ENCODE results near the gene LACTBL1. TPM values are rescaled to one million over a fixed set of nuclear protein-coding genes. Genes with fewer than 3 reads are reported as not detected.

LACTBL1 gene
- total RNA-seq, 1 donor from 2014 or later: not detected

DNA sequence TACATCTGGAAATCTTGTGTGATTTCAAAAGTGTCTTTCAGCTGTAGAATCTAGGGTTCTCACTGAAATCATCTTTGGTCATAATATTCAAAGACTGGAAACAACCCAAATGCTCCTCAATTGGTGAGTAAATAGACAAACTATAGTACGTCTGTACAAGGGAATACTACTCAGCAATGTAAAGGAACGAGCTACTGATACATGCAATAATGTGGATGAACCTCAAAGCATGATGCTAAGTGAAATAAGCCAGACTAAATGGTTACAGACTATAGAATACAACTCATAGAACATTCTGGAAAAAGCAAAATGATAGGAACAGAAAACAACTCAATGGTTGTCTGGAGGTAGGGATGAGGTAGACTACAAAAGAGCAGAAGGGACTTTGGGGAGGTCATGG is 2.6 kb downstream of the LACTBL1 start:
- Histone ChIP-seq H3K36me3 (no peaks in the 10 kb centered on the region), H3K9me3 (replicated peaks) (peaks cover 22% of the 10 kb centered on the region), H3K27me3 (ENCODE audit: low read depth) (peaks cover 93% of the 10 kb centered on the region), H3K4me3 (no peak overlapping the region), H3K27ac (replicated peaks) (no peak overlapping the region), H3K4me1 (peaks cover 3% of the 10 kb centered on the region)
- TF ChIP-seq, protein P1, sequence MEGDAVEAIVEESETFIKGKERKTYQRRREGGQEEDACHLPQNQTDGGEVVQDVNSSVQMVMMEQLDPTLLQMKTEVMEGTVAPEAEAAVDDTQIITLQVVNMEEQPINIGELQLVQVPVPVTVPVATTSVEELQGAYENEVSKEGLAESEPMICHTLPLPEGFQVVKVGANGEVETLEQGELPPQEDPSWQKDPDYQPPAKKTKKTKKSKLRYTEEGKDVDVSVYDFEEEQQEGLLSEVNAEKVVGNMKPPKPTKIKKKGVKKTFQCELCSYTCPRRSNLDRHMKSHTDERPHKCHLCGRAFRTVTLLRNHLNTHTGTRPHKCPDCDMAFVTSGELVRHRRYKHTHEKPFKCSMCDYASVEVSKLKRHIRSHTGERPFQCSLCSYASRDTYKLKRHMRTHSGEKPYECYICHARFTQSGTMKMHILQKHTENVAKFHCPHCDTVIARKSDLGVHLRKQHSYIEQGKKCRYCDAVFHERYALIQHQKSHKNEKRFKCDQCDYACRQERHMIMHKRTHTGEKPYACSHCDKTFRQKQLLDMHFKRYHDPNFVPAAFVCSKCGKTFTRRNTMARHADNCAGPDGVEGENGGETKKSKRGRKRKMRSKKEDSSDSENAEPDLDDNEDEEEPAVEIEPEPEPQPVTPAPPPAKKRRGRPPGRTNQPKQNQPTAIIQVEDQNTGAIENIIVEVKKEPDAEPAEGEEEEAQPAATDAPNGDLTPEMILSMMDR (IDR thresholded peaks at IDR 0.05; ENCODE audit: borderline replicate concordance): no peak
- intact Hi-C loops (cut with micrococcal nuclease): no loop called here
- DNase-seq: no peak

DNA sequence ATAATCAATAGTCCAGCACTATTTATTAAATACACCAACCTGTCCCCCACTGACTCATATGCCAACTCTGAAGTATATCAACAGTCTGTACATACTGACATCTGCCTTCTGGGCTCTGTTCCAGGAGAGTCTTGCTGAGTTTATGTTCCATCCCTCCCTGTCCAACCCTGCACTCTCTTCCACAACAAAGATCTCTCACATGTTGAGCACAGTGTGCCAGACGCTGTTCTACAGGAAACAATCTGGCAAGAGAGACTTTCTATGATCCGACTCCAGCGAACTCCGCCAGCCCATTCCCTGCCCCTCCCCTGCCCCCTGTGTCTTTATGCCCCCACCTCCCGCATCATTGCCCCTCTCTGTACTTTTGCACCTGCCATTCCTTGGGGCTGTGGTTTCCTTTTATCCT is 3.4 kb downstream of the LACTBL1 start:
- DNase-seq: no peak
- Histone ChIP-seq H3K9me3 (replicated peaks) (peaks cover 23% of the 10 kb centered on the region), H3K4me1 (peaks cover 3% of the 10 kb centered on the region), H3K36me3 (no peaks in the 10 kb centered on the region), H3K4me3 (no peak overlapping the region), H3K27me3 (ENCODE audit: low read depth) (peaks cover 96% of the 10 kb centered on the region), H3K27ac (replicated peaks) (no peak overlapping the region)
- TF ChIP-seq, protein P1 (IDR thresholded peaks at IDR 0.05; ENCODE audit: borderline replicate concordance): no peak
- intact Hi-C loops (cut with micrococcal nuclease): no loop called here

DNA sequence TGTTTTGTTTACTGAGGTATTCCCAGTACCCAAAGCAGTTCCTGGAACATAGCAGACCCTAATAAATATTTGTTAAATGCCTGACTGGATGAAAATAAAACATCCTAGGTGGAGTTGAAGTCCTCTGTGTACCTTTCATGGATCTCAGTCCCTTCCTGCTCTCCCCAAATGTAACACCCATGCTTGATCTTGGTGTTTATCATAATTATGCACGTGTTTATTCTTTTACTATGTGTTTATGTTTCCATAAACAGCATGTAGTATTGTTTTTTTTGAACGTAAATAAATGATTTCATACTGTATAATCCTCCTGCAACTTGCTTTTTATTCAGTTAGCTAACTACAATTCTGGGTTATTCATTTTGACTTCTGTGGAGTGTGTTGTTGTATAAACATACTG is 4.8 kb downstream of the LACTBL1 start:
- Histone ChIP-seq H3K36me3 (no peaks in the 10 kb centered on the region), H3K27ac (replicated peaks) (no peak overlapping the region), H3K4me3 (no peak overlapping the region), H3K27me3 (ENCODE audit: low read depth) (peaks cover 94% of the 10 kb centered on the region), H3K4me1 (peaks cover 3% of the 10 kb centered on the region), H3K9me3 (replicated peaks) (peaks cover 23% of the 10 kb centered on the region)
- intact Hi-C loops (cut with micrococcal nuclease): no loop called here
- DNase-seq: no peak
- TF ChIP-seq, protein P1 (IDR thresholded peaks at IDR 0.05; ENCODE audit: borderline replicate concordance): no peak

DNA sequence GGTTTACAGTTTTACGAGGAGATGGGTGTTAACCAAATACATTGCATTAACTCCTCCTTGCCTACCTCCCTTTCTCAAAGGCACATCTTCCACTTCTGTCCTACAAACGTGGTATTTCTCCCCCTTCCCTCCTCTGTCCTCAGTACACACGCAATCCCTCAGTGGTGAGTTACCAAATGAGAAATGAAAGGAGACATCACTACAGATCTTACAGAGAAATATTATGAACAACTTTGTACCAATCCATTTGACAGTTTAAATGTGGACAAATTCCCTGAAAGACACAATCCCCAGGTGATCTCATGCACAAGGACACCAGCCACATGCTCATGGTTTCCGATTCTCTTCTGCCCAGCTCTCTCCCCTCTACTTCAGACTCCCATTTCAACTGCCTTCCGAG is 6.4 kb downstream of the LACTBL1 start:
- H3K9me3 ChIP-seq (replicated peaks): peaks cover 23% of the 10 kb centered on the region
- TF ChIP-seq, protein P1 (IDR thresholded peaks at IDR 0.05; ENCODE audit: borderline replicate concordance): no peak
- H3K4me1 ChIP-seq: peaks cover 3% of the 10 kb centered on the region
- H3K27ac ChIP-seq (replicated peaks): no peak overlapping the region
- H3K36me3 ChIP-seq: no peaks in the 10 kb centered on the region
- H3K27me3 ChIP-seq (ENCODE audit: low read depth): peaks cover 79% of the 10 kb centered on the region
- no peak for DNase-seq
- H3K4me3 ChIP-seq: no peak overlapping the region
- intact Hi-C loops (cut with micrococcal nuclease): no loop called here

DNA sequence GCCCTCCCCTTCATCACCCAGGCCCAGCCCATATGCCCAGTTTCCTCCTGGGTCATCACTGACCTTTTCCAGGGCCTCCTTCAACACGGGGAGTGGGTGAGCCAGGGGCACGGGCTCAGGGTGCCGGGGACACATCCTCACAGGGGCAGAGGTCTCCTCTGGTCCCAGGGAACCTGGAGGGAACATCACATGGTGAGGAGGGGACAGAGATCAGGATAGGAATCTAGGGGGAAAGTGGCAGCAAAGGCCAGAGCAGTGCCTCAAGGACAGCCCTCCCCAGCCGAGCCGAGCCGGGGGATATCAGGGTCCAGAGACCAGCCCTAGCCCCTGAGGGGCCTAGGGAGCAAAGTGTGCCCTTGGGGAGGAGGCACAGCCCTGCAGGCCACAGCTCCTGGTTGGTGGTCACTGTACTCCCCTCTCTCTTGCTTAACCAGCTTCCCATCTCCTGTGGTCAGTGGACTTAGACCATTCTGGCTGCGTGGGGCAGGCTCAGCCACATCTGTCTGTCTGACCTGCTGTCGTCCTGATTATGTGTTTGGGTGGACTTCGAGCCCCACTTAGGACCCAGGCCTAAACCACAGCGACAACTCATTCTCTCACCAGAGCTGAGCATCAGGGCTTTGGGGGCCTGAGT is 9.5 kb downstream of the LACTBL1 start:
- Histone ChIP-seq H3K36me3 (no peaks in the 10 kb centered on the region), H3K27me3 (ENCODE audit: low read depth) (peaks cover 64% of the 10 kb centered on the region), H3K27ac (replicated peaks) (no peak overlapping the region), H3K4me3 (no peak overlapping the region), H3K9me3 (replicated peaks) (peaks cover 23% of the 10 kb centered on the region), H3K4me1 (no peaks in the 10 kb centered on the region)
- TF ChIP-seq, protein P1 (IDR thresholded peaks at IDR 0.05; ENCODE audit: borderline replicate concordance): no peak
- intact Hi-C loops (cut with micrococcal nuclease): no loop called here
- no peak for DNase-seq
